WI38 (cell line): ENCODE results near the gene GNAT2.

ENCODE experiments used
- H3K4me3 ChIP-seq: 2 replicates; pipeline ENCODE4 v1.5.1; 2011; ENCODE audit warnings: low read depth, mild to moderate bottlenecking, control low read depth, low read length
- TF ChIP-seq, protein P1 (sequence below): IDR thresholded peaks from 2 replicates; pipeline ENCODE4 v1.5.1; 2012; ENCODE audit warnings: low read depth, mild to moderate bottlenecking, control low read depth, low read length

Gene GNAT2

GRCh38 chr1:109652402-109652801 lies 33.0 kb upstream of the GNAT2 start:
- TF ChIP-seq, protein P1, sequence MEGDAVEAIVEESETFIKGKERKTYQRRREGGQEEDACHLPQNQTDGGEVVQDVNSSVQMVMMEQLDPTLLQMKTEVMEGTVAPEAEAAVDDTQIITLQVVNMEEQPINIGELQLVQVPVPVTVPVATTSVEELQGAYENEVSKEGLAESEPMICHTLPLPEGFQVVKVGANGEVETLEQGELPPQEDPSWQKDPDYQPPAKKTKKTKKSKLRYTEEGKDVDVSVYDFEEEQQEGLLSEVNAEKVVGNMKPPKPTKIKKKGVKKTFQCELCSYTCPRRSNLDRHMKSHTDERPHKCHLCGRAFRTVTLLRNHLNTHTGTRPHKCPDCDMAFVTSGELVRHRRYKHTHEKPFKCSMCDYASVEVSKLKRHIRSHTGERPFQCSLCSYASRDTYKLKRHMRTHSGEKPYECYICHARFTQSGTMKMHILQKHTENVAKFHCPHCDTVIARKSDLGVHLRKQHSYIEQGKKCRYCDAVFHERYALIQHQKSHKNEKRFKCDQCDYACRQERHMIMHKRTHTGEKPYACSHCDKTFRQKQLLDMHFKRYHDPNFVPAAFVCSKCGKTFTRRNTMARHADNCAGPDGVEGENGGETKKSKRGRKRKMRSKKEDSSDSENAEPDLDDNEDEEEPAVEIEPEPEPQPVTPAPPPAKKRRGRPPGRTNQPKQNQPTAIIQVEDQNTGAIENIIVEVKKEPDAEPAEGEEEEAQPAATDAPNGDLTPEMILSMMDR, result no peak
- no peak overlapping the region for H3K4me3 ChIP-seq

GRCh38 chr1:109650609-109651008 lies 31.2 kb upstream of the GNAT2 start:
- TF ChIP-seq, protein P1, result no peak
- no peak overlapping the region for H3K4me3 ChIP-seq

- peak overlapping the region; percentile 40 for H3K4me3 ChIP-seq
- TF ChIP-seq, protein P1, result 0 out of 2 replicates have a peak, but pooled peaks have one; percentile 22
Measured at GRCh38 chr1:109649491-109649914, 30.1 kb upstream of the GNAT2 start.

- TF ChIP-seq, protein P1, result no peak
Measured at GRCh38 chr1:109644670-109645069, 25.3 kb upstream of the GNAT2 start.

GRCh38 chr1:109643385-109644230 lies 24.2 kb upstream of the GNAT2 start:
- no peak overlapping the region for H3K4me3 ChIP-seq
- TF ChIP-seq, protein P1, result peak; percentile 89

More at GRCh38 chr1:109644670-109645069, 25.3 kb upstream of the GNAT2 start:
- H3K4me3 ChIP-seq, result no peak overlapping the region

GRCh38 chr1:109642626-109643025 lies 23.2 kb upstream of the GNAT2 start:
- TF ChIP-seq, protein P1, result no peak
- H3K4me3 ChIP-seq, result no peak overlapping the region

GRCh38 chr1:109641861-109642260 lies 22.4 kb upstream of the GNAT2 start:
- H3K4me3 ChIP-seq, result no peak overlapping the region
- TF ChIP-seq, protein P1, result no peak
